DOHH2 (cell line): ENCODE data around the gene KIF13A.

Experiments
- H3F3A ChIP-seq: fragments of 200-600 bp; sonication (generic), shearing (Covaris generic); 2 replicates; pipeline ENCODE4 v1.6.0; 2016; ENCODE audit warnings: antibody characterized with exemption, mild to moderate bottlenecking; ENCODE audit not compliant: control insufficient read depth, insufficient read depth
- H3K27ac ChIP-seq: fragments of 200-600 bp; sonication (generic); 2 replicates; pipeline ENCODE4 v1.5.1; 2014; ENCODE audit warnings: low read depth, mild to moderate bottlenecking, low read length, moderate library complexity
- H3K27me3 ChIP-seq: fragments of 200-600 bp; sonication (generic); 2 replicates; pipeline ENCODE4 v1.6.1; 2014; ENCODE audit warnings: mild to moderate bottlenecking, low read length, mixed read lengths; ENCODE audit not compliant: control insufficient read depth
- H3K36me3 ChIP-seq: fragments of 200-600 bp; sonication (generic); 2 replicates; pipeline ENCODE4 v1.6.1; 2014; ENCODE audit warnings: mild to moderate bottlenecking, low read length, moderate library complexity, mixed read lengths; ENCODE audit not compliant: control insufficient read depth
- H3K4me1 ChIP-seq: fragments of 200-600 bp; sonication (generic); 2 replicates; pipeline ENCODE4 v1.6.1; 2014; ENCODE audit warnings: mild to moderate bottlenecking, low read length, mixed read lengths; ENCODE audit not compliant: control insufficient read depth
- H3K4me2 ChIP-seq: fragments of 200-600 bp; sonication (generic); 2 replicates; pipeline ENCODE4 v1.6.0; 2014; ENCODE audit warnings: mild to moderate bottlenecking, low read length, moderate library complexity
- H3K4me3 ChIP-seq: fragments of 200-600 bp; sonication (generic); 2 replicates; pipeline ENCODE4 v1.5.1; 2014; ENCODE audit warnings: mild to moderate bottlenecking, low read length, mixed read lengths
- H3K79me2 ChIP-seq: fragments of 200-600 bp; sonication (generic); 2 replicates; pipeline ENCODE4 v1.6.1; 2014; ENCODE audit warnings: mild to moderate bottlenecking, low read length, mixed read lengths; ENCODE audit not compliant: control insufficient read depth
- H3K9me2 ChIP-seq: fragments of 200-600 bp; sonication (generic); replicated peaks from 2 replicates; pipeline ENCODE4 v1.6.1; 2014; ENCODE audit warnings: mild to moderate bottlenecking, low read length, mixed read lengths; ENCODE audit not compliant: control insufficient read depth
- H3K9me3 ChIP-seq: fragments of 200-600 bp; sonication (generic); 2 replicates; pipeline ENCODE4 v1.6.1; 2014; ENCODE audit warnings: antibody characterized with exemption, low read length, mixed read lengths; ENCODE audit not compliant: control insufficient read depth, insufficient read depth
- H4K20me1 ChIP-seq: fragments of 200-600 bp; sonication (generic); 2 replicates; pipeline ENCODE4 v1.6.0; 2014; ENCODE audit warnings: low read depth, mild to moderate bottlenecking, antibody characterized with exemption, low read length, moderate library complexity; ENCODE audit not compliant: control insufficient read depth, insufficient read depth
- CTCF ChIP-seq: fragments of 200-600 bp; sonication (generic); IDR thresholded peaks from one replicate; pipeline ENCODE4 v1.5.1; 2014; ENCODE audit warnings: antibody characterized with exemption, mild to moderate bottlenecking, low read depth, low read length; ENCODE audit not compliant: poor library complexity, severe bottlenecking
- EZH2phosphoT487 ChIP-seq: fragments of 200-600 bp; sonication (generic); IDR thresholded peaks from 2 replicates; pipeline ENCODE4 v1.6.1; 2017; ENCODE audit warnings: borderline replicate concordance, mild to moderate bottlenecking, antibody characterized with exemption, low read length, moderate library complexity, mixed read lengths

The KIF13A gene

GRCh38 chr6:17985934-17986655 is 1.3 kb downstream of the KIF13A start:
- Histone ChIP-seq H3K4me3 (no peak overlapping the region), H3K4me1 (peaks cover 6% of the 10 kb centered on the region; the same call in 1 of the 2 replicates), H3K9me2 (no peaks in the 10 kb centered on the region), H3F3A (no peaks in the 10 kb centered on the region), H4K20me1 (no peaks in the 10 kb centered on the region), H3K79me2 (no peaks in the 10 kb centered on the region), H3K27ac (no peak overlapping the region), H3K9me3 (no peaks in the 10 kb centered on the region), H3K27me3 (peaks cover 53% of the 10 kb centered on the region), H3K36me3 (no peaks in the 10 kb centered on the region), H3K4me2 (0 out of 2 replicates have a peak overlapping the region, but pooled peaks have one; percentile 44)
- no peak for TF ChIP-seq EZH2phosphoT487

- Histone ChIP-seq H3K36me3 (no peaks in the 10 kb centered on the region), H3K4me1 (peaks cover 6% of the 10 kb centered on the region; the same call in 1 of the 2 replicates), H3K4me3 (no peak overlapping the region), H3F3A (no peaks in the 10 kb centered on the region), H3K27me3 (peaks cover 56% of the 10 kb centered on the region), H3K4me2 (no peak overlapping the region), H3K9me3 (no peaks in the 10 kb centered on the region), H3K9me2 (no peaks in the 10 kb centered on the region), H4K20me1 (no peaks in the 10 kb centered on the region), H3K27ac (no peak overlapping the region), H3K79me2 (no peaks in the 10 kb centered on the region)
- TF ChIP-seq EZH2phosphoT487 (no peak), CTCF (no peak)
Observed at GRCh38 chr6:17984812-17985670, 2.4 kb downstream of the KIF13A start.

- TF ChIP-seq CTCF: no peak
- no peak for TF ChIP-seq EZH2phosphoT487
- H3K4me1 ChIP-seq: peaks cover 6% of the 10 kb centered on the region; the same call in 1 of the 2 replicates
- H3K27me3 ChIP-seq: peaks cover 56% of the 10 kb centered on the region
- no peaks in the 10 kb centered on the region for H3K36me3 ChIP-seq
- no peak overlapping the region for H3K27ac ChIP-seq
- H3K4me3 ChIP-seq: no peak overlapping the region
- no peaks in the 10 kb centered on the region for H3F3A ChIP-seq
- H3K79me2 ChIP-seq: no peaks in the 10 kb centered on the region
- no peak overlapping the region for H3K4me2 ChIP-seq
- no peaks in the 10 kb centered on the region for H3K9me3 ChIP-seq
- no peaks in the 10 kb centered on the region for H3K9me2 ChIP-seq
- no peaks in the 10 kb centered on the region for H4K20me1 ChIP-seq
Observed at GRCh38 chr6:17984399-17984798, 3.0 kb downstream of the KIF13A start.
